ENCODE results near the gene TMEM45A. TPM values are rescaled to one million over a fixed set of nuclear protein-coding genes. Genes with fewer than 3 reads are reported as not detected.

The TMEM45A gene
- polyA plus RNA-seq, 4 donors: 21.3 to 27.9 (median 24.9) TPM

- DNase-seq (ENCODE audit: low read depth in 4 of 4, low spot score in 2 of 4): no peak
Measured at GRCh38 chr3:100609305-100609704, 116.9 kb downstream of the TMEM45A start, which contains the start of gene ADGRG7. Gene ADGRG7 (plus strand): TSS chr3:100609601. CDS start chr3:100609857, 256 bp downstream.

- DNase-seq (ENCODE audit: low read depth in 4 of 4, low spot score in 2 of 4): no peak
Measured at GRCh38 chr3:100609963-100610362, 117.5 kb downstream of the TMEM45A start.

GRCh38 chr3:100611221-100611620 is 118.8 kb downstream of the TMEM45A start:
- no peak for DNase-seq (ENCODE audit: low read depth in 4 of 4, low spot score in 2 of 4)

- DNase-seq (ENCODE audit: low read depth in 4 of 4, low spot score in 2 of 4): no peak
Measured at GRCh38 chr3:100613721-100614390, 121.4 kb downstream of the TMEM45A start.

- DNase-seq (ENCODE audit: low read depth in 4 of 4, low spot score in 2 of 4): no peak
Measured at GRCh38 chr3:100614941-100615340, 122.5 kb downstream of the TMEM45A start.

GRCh38 chr3:100615684-100616083 is 123.3 kb downstream of the TMEM45A start:
- DNase-seq (ENCODE audit: low read depth in 4 of 4, low spot score in 2 of 4): no peak

- DNase-seq (ENCODE audit: low read depth in 4 of 4, low spot score in 2 of 4): no peak
Measured at GRCh38 chr3:100621251-100621650, 128.8 kb downstream of the TMEM45A start.

Other genes with a start within 250 kb of the TMEM45A start
- gene TBC1D23, start 231.6 kb upstream of the TMEM45A start, polyA plus RNA-seq (ENCODE audit: insufficient read length in 4 of 4): 10 to 100 TPM; 32.5 to 42.1 (median 36.9) TPM
- 100 to 1,000 TPM in 3 of 4 donors, 10 to 100 TPM in 1; 84.8 to 113 (median 111) TPM for gene NIT2, start 157.9 kb upstream of the TMEM45A start, polyA plus RNA-seq (ENCODE audit: insufficient read length in 4 of 4)
- 10 to 100 TPM; 62.8 to 75.6 (median 67.7) TPM for gene TOMM70, start 91.5 kb upstream of the TMEM45A start, polyA plus RNA-seq (ENCODE audit: insufficient read length in 4 of 4)
- gene LNP1, start 91.1 kb upstream of the TMEM45A start, polyA plus RNA-seq (ENCODE audit: insufficient read length in 4 of 4): 1 to 10 TPM; 7.0 to 9.9 (median 8.3) TPM
- under 1 TPM; 0.05 to 0.25 (median 0.07) TPM for gene ADGRG7, start 117.0 kb downstream of the TMEM45A start, polyA plus RNA-seq (ENCODE audit: insufficient read length in 4 of 4)
- gene TFG, start 216.9 kb downstream of the TMEM45A start, polyA plus RNA-seq (ENCODE audit: insufficient read length in 4 of 4): 100 to 1,000 TPM; 135 to 141 (median 139) TPM